B cell (primary cell): ENCODE measurements around the gene PPP1R16B. TPM values are rescaled to one million over a fixed set of nuclear protein-coding genes. Genes with fewer than 3 reads are reported as not detected.

Experiments
- ATAC-seq: fragments of 200-7000 bp; cut with Tn5 transposase; one replicate; pipeline ENCODE4 v1.10.0; 2021; ENCODE audit warnings: low read depth, mild to moderate bottlenecking, moderate number of reproducible peaks, moderate library complexity
- CTCF ChIA-PET: fragments of 350-600 bp; sonication (Branson Sonifier 250); formaldehyde crosslinking; loops from one replicate; lab custom pipeline; 2021; ENCODE audit warnings: antibody characterized with exemption, inconsistent platforms; lab: Charles Lee
- POLR2A ChIA-PET: fragments of 350-600 bp; sonication (Branson Sonifier 250); formaldehyde crosslinking; loops from one replicate; lab custom pipeline; 2021; ENCODE audit warnings: antibody characterized with exemption; lab: Charles Lee
- DNase-seq: peaks from one replicate; pipeline ENCODE4 v3.0.0; 2013
- H2AFZ ChIP-seq: 2 replicates; pipeline ENCODE4 v1.6.1; 2012; ENCODE audit warnings: mild to moderate bottlenecking, low read depth, low read length; ENCODE audit not compliant: insufficient read depth, poor library complexity, severe bottlenecking
- H3K27ac ChIP-seq, 2 donors: 1 replicate in 1 of 2; 2 replicates in 1 of 2; pipeline ENCODE4 v1.5.1; 2012 to 2013; ENCODE audit warnings: low read length in 2 of 2, mild to moderate bottlenecking in 2 of 2, moderate library complexity in 1 of 2
- H3K27me3 ChIP-seq, 4 experiments: fragments of 200-600 bp in 1 of 4; sonication (generic) in 1 of 4; replicated peaks in 1 of 4; 1 replicate in 2 of 4; 2 replicates in 2 of 4; pipeline versions ENCODE4 v1.6.1 to v1.7.0; 2013 to 2016; ENCODE audit warnings: low read length in 3 of 4, mild to moderate bottlenecking in 2 of 4, mixed read lengths in 1 of 4, moderate library complexity in 1 of 4; ENCODE audit not compliant: insufficient read depth in 4 of 4, control insufficient read depth in 3 of 4; ENCODE audit errors: control extremely low read depth in 1 of 4
- H3K36me3 ChIP-seq, 2 experiments: replicated peaks in 1 of 2; 1 replicate in 1 of 2; 2 replicates in 1 of 2; pipeline versions ENCODE4 v1.6.1 to v1.7.1; 2013; ENCODE audit warnings: low read length in 1 of 2; ENCODE audit not compliant: insufficient read depth in 2 of 2, control insufficient read depth in 1 of 2; ENCODE audit errors: control extremely low read depth in 1 of 2, extremely low read depth in 1 of 2
- H3K4me1 ChIP-seq, 2 donors: fragments of 200-600 bp in 1 of 2; sonication (generic) in 1 of 2; 1 replicate in 1 of 2; 2 replicates in 1 of 2; pipeline versions ENCODE4 v1.5.1 to v1.6.1; 2013 to 2017; ENCODE audit warnings: low read length in 2 of 2; ENCODE audit not compliant: control insufficient read depth in 2 of 2, insufficient read depth in 2 of 2
- H3K4me2 ChIP-seq: replicated peaks from 2 replicates; pipeline ENCODE3; 2012; ENCODE audit warnings: mild to moderate bottlenecking, low read depth, low read length; ENCODE audit not compliant: poor library complexity, severe bottlenecking
- H3K4me3 ChIP-seq, 5 experiments: fragments of 200-600 bp in 1 of 5; sonication (generic) in 1 of 5; 1 replicate in 3 of 5; 2 replicates in 2 of 5; pipeline versions ENCODE4 v1.5.1 to v1.7.0; 2011 to 2016; ENCODE audit warnings: low read length in 4 of 5, mild to moderate bottlenecking in 4 of 5, low read depth in 2 of 5, control low read depth in 1 of 5, moderate library complexity in 1 of 5; ENCODE audit not compliant: insufficient read depth in 1 of 5; ENCODE audit errors: control extremely low read depth in 1 of 5, extremely low read depth in 1 of 5
- H3K79me2 ChIP-seq: fragments of 200-600 bp; sonication (generic); one replicate; pipeline ENCODE4 v1.6.0; 2016; ENCODE audit warnings: low read length; ENCODE audit not compliant: control insufficient read depth, insufficient read depth
- H3K9ac ChIP-seq: fragments of 200-600 bp; sonication (generic); 2 replicates; pipeline ENCODE4 v1.6.1; 2017; ENCODE audit warnings: mild to moderate bottlenecking, low read length, moderate library complexity
- H3K9me3 ChIP-seq, 3 donors: one replicate each; pipeline versions ENCODE4 v1.6.1 to v1.7.1; 2013; ENCODE audit warnings: low read length in 2 of 3; ENCODE audit not compliant: control insufficient read depth in 2 of 3, insufficient read depth in 1 of 3; ENCODE audit errors: control extremely low read depth in 1 of 3
- H4K20me1 ChIP-seq: 2 replicates; pipeline ENCODE4 v1.6.0; 2012; ENCODE audit warnings: mild to moderate bottlenecking, low read length; ENCODE audit not compliant: insufficient read depth, control insufficient read depth, poor library complexity, severe bottlenecking
- H3K27ac Mint-ChIP-seq: one replicate; pipeline ENCODE4 v1.8.0; 2021; ENCODE audit warnings: mixed read lengths
- H3K27me3 Mint-ChIP-seq: one replicate; pipeline ENCODE4 v1.8.0; 2021; ENCODE audit warnings: mixed read lengths
- H3K4me1 Mint-ChIP-seq: one replicate; pipeline ENCODE4 v1.8.0; 2021; ENCODE audit warnings: mixed read lengths
- H3K4me3 Mint-ChIP-seq: one replicate; pipeline ENCODE4 v1.8.0; 2021; ENCODE audit warnings: mixed read lengths
- H3K9me3 Mint-ChIP-seq: one replicate; pipeline ENCODE4 v1.8.0; 2022; ENCODE audit warnings: mixed read lengths; ENCODE audit not compliant: insufficient read depth
- EZH2 ChIP-seq: IDR thresholded peaks from 2 replicates; pipeline ENCODE4 v1.6.1; 2012; ENCODE audit warnings: borderline replicate concordance, low read depth, mild to moderate bottlenecking, moderate library complexity, low read length; ENCODE audit not compliant: insufficient read depth, poor library complexity, severe bottlenecking
- WGBS: methylation state at CpG from one replicate; pipeline ENCODE4 v1.1.5; 2013; ENCODE audit warnings: missing lambda C conversion rate; ENCODE audit not compliant: insufficient coverage; 5-methylcytosine and 5-hydroxymethylcytosine counted together
- intact Hi-C: fragments of 100-400 bp; cut with micrococcal nuclease; formaldehyde crosslinking; loops from one replicate; pipeline ENCODE4 v1.10.0; 2022
- polyA plus RNA-seq: library from polyadenylated mRNA; depleted of rRNA; stranded (reverse); fragments of >200 nt; gene quantifications from 2 replicates; pipeline ENCODE4 v1.2.3, GENCODE V29; 2012
- total RNA-seq, 2 donors: library from RNA; stranded (reverse); fragments of 120-200 nt in 1 of 2; gene quantifications; 1 replicate in 1 of 2; 2 replicates in 1 of 2; pipeline versions ENCODE4 v1.2.3 to v1.2.4, GENCODE V29; 2013 to 2022
- TF ChIP-seq, protein P1 (sequence below): fragments of 200-600 bp; IDR thresholded peaks from one replicate; pipeline ENCODE4 v1.8.0; 2022; ENCODE audit warnings: antibody characterized with exemption, mild to moderate bottlenecking

The PPP1R16B gene
- total and polyA plus RNA-seq, 2 donors (not counting 1 experiment from before 2014, with no cell fraction given), result 58.8 to 108 TPM

DNA sequence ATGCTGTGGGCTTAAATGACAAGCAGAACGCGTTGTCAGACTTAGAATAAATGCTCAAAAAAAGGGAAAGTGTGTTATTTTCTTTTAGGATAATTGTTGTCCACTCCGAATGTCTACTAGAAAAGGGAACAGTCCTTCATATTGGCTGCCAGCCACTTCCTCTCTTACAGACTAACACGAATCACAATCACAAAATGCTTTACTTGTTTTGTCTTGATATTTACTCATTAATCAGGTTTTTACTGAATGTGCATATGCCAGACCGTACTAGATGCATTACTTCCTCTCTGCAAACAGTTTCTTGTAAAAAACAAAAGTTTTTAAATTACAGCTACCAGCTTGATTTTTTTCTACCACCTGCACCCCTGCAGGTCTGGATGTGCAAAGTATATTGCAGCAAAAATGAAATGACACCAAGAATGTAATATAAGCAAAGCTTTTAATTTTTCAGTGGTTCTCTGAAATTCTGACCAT is 157.5 kb downstream of the PPP1R16B start:
- H4K20me1 ChIP-seq, result no peaks in the 10 kb centered on the region
- ATAC-seq (no peak), DNase-seq (no peak)
- Mint-ChIP-seq H3K9me3 (no peaks in the 10 kb centered on the region), H3K27ac (peak overlapping the region; percentile 99), H3K27me3 (no peaks in the 10 kb centered on the region), H3K4me1 (peaks cover 20% of the 10 kb centered on the region), H3K4me3 (peak overlapping the region; percentile 98)
- H3K4me3 ChIP-seq, result peak overlapping the region; percentile 76 to 96 (median 94)
- H3K9ac ChIP-seq, result peak overlapping the region; percentile 89
- 0% methylated on average over 2 of the region's 5 CpGs for WGBS
- no peaks in the 10 kb centered on the region for H3K27me3 ChIP-seq
- H3K27ac ChIP-seq, result peak overlapping the region; percentile 71 to 93
- peaks cover 1 to 3% of the 10 kb centered on the region in 2 experiments for H3K36me3 ChIP-seq
- H3K9me3 ChIP-seq, result no peaks in the 10 kb centered on the region
- H3K4me1 ChIP-seq, result peaks cover 14% of the 10 kb centered on the region in 2 donors
- intact Hi-C loops, result loop anchor here (1.0 to 10.0 kb wide), 7 partner anchors 37 to 1268 kb away; partner anchors contain the start of genes ACTR5, CTNNBL1, FAM83D and RALGAPB
- ChIA-PET POLR2A (interaction anchor here (1.0 to 1.3 kb wide), 4 partner anchors 90 to 237 kb away, joined by 3 to 10 read pairs (median 4); partner anchors contain the start of gene PPP1R16B), CTCF (interaction anchor here (1.0 to 4.0 kb wide), 18 partner anchors 10 to 320 kb away, joined by 3 to 20 read pairs (median 6); partner anchors contain the start of gene FAM83D)
- peak overlapping the region; percentile 77 for H3K4me2 ChIP-seq
- peak overlapping the region; percentile 95 for H2AFZ ChIP-seq
- peaks cover 30% of the 10 kb centered on the region for H3K79me2 ChIP-seq
- TF ChIP-seq, protein P1, sequence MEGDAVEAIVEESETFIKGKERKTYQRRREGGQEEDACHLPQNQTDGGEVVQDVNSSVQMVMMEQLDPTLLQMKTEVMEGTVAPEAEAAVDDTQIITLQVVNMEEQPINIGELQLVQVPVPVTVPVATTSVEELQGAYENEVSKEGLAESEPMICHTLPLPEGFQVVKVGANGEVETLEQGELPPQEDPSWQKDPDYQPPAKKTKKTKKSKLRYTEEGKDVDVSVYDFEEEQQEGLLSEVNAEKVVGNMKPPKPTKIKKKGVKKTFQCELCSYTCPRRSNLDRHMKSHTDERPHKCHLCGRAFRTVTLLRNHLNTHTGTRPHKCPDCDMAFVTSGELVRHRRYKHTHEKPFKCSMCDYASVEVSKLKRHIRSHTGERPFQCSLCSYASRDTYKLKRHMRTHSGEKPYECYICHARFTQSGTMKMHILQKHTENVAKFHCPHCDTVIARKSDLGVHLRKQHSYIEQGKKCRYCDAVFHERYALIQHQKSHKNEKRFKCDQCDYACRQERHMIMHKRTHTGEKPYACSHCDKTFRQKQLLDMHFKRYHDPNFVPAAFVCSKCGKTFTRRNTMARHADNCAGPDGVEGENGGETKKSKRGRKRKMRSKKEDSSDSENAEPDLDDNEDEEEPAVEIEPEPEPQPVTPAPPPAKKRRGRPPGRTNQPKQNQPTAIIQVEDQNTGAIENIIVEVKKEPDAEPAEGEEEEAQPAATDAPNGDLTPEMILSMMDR, result no peak
- no peak for TF ChIP-seq EZH2

DNA sequence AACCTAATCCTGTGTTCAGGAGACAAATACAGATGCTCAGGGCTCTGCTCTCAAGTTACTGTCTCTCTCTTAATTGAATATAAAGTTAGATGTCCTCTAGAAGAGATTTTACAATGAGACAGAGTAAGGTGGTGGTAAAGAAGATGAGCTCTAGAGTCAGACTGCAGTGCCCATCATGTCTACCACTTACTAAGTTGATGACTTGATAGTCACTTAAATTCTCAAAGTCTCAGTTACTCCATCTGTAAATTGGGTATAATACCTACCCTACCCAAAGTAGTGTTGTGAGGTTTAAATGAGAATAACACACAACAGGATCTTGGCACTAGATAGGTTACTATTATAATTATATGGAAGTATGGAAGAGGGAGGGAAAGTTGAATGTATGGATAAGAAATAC is 158.2 kb downstream of the PPP1R16B start:
- H3K79me2 ChIP-seq, result peaks cover 30% of the 10 kb centered on the region

More for the DNA sequence above, 158.2 kb downstream of the PPP1R16B start:
- Mint-ChIP-seq H3K4me1 (peaks cover 20% of the 10 kb centered on the region), H3K27me3 (no peaks in the 10 kb centered on the region), H3K27ac (no peak overlapping the region), H3K4me3 (no peak overlapping the region), H3K9me3 (no peaks in the 10 kb centered on the region)
- Histone ChIP-seq H3K9me3 (no peaks in the 10 kb centered on the region), H3K27me3 (no peaks in the 10 kb centered on the region), H4K20me1 (no peaks in the 10 kb centered on the region), H3K4me2 (no peak overlapping the region), H3K4me3 (no peak overlapping the region), H3K9ac (no peak overlapping the region), H3K4me1 (peaks cover 14% of the 10 kb centered on the region in 2 donors), H2AFZ (no peak overlapping the region), H3K36me3 (peaks cover 1 to 3% of the 10 kb centered on the region in 2 experiments), H3K27ac (no peak overlapping the region)
- CTCF ChIA-PET, result interaction anchor here (1.1 to 4.0 kb wide), 7 partner anchors 10 to 315 kb away, joined by 3 to 20 read pairs (median 5); partner anchors contain the start of gene FAM83D
- no peak for TF ChIP-seq EZH2
- TF ChIP-seq, protein P1, result no peak
- ATAC-seq (no peak), DNase-seq (no peak)
- intact Hi-C loops, result loop anchor here (5.0 to 10.0 kb wide), 3 partner anchors 236 to 1269 kb away; partner anchors contain the start of genes CTNNBL1 and RALGAPB
- POLR2A ChIA-PET, result no interaction called here
